SK-N-SH treated with all-trans-retinoic acid at 6 μM for 48 hours (cell line): ENCODE results near the gene NRXN2.

Experiments
- ATAC-seq: fragments of 200-7000 bp; cut with Tn5 transposase; 3 replicates; pipeline ENCODE4 v1.9.1; 2020; ENCODE audit warnings: mild to moderate bottlenecking, moderate library complexity
- ARNTL ChIP-seq: fragments of 450-650 bp; formaldehyde crosslinking; IDR thresholded peaks from 2 replicates; pipeline ENCODE4 v1.5.0; 2020; ENCODE audit warnings: low read depth, mild to moderate bottlenecking, moderate library complexity, borderline replicate concordance
- BACH2 ChIP-seq: fragments of 250-450 bp; sonication (Bioruptor Pico); IDR thresholded peaks from 2 replicates; pipeline ENCODE4 v1.9.0; 2021; ENCODE audit warnings: mild to moderate bottlenecking, borderline replicate concordance
- CSDC2 ChIP-seq: fragments of 250-450 bp; sonication (Bioruptor Pico); IDR thresholded peaks from 2 replicates; pipeline ENCODE4 v1.5.0; 2020; ENCODE audit warnings: mild to moderate bottlenecking, moderate library complexity
- CSRNP3 ChIP-seq: fragments of 250-450 bp; sonication (Bioruptor Pico); IDR thresholded peaks from 2 replicates; pipeline ENCODE4 v1.5.1; 2021; ENCODE audit warnings: mild to moderate bottlenecking, moderate library complexity
- ESRRG ChIP-seq: fragments of 250-450 bp; sonication (Bioruptor Pico); IDR thresholded peaks from 2 replicates; pipeline ENCODE4 v1.6.1; 2021; ENCODE audit warnings: mild to moderate bottlenecking
- GLIS3 ChIP-seq: fragments of 250-450 bp; sonication (Bioruptor Pico); IDR thresholded peaks from 2 replicates; pipeline ENCODE4 v1.5.0; 2020; ENCODE audit warnings: mild to moderate bottlenecking, moderate library complexity
- ISL1 ChIP-seq: fragments of 250-450 bp; sonication (Bioruptor Pico); IDR thresholded peaks from 2 replicates; pipeline ENCODE4 v2.1.2; 2022; ENCODE audit warnings: mild to moderate bottlenecking, moderate library complexity
- OSR1 ChIP-seq: fragments of 250-450 bp; sonication (Bioruptor Pico); IDR thresholded peaks from 2 replicates; pipeline ENCODE4 v1.8.0; 2022; ENCODE audit warnings: moderate library complexity, mild to moderate bottlenecking, inconsistent platforms
- PATZ1 ChIP-seq: fragments of 250-450 bp; sonication (Bioruptor Pico); IDR thresholded peaks from 2 replicates; pipeline ENCODE4 v1.8.0; 2020; ENCODE audit warnings: mild to moderate bottlenecking, moderate library complexity, borderline replicate concordance
- RARB ChIP-seq: fragments of 250-450 bp; sonication (Bioruptor Pico); IDR thresholded peaks from 2 replicates; pipeline ENCODE4 v1.8.0; 2021; ENCODE audit warnings: mild to moderate bottlenecking, moderate library complexity
- SNAI2 ChIP-seq: fragments of 250-450 bp; sonication (Bioruptor Pico); IDR thresholded peaks from 2 replicates; pipeline ENCODE4 v1.5.0; 2020; ENCODE audit warnings: mild to moderate bottlenecking, moderate library complexity
- TCF4 ChIP-seq: fragments of 250-450 bp; sonication (Bioruptor Pico); IDR thresholded peaks from 2 replicates; pipeline ENCODE4 v1.8.0; 2021; ENCODE audit warnings: mild to moderate bottlenecking, moderate library complexity, borderline replicate concordance
- TOX ChIP-seq: fragments of 250-450 bp; sonication (Bioruptor Pico); IDR thresholded peaks from 2 replicates; pipeline ENCODE4 v1.8.0; 2021; ENCODE audit warnings: mild to moderate bottlenecking, moderate library complexity, borderline replicate concordance
- ZC3H10 ChIP-seq: fragments of 250-450 bp; sonication (Bioruptor Pico); IDR thresholded peaks from 2 replicates; pipeline ENCODE4 v1.5.1; 2021; ENCODE audit warnings: mild to moderate bottlenecking, moderate library complexity
- ZFP3 ChIP-seq: fragments of 250-450 bp; sonication (Bioruptor Pico); IDR thresholded peaks from 2 replicates; pipeline ENCODE4 v1.5.0; 2020; ENCODE audit warnings: mild to moderate bottlenecking, moderate library complexity
- ZFP30 ChIP-seq: fragments of 450-650 bp; formaldehyde crosslinking; IDR thresholded peaks from 2 replicates; pipeline ENCODE4 v1.5.0; 2022; ENCODE audit warnings: mild to moderate bottlenecking, moderate library complexity
- ZNF565 ChIP-seq: fragments of 450-650 bp; formaldehyde crosslinking; conservative IDR thresholded peaks from 2 replicates; pipeline ENCODE4 v1.5.0; 2020; ENCODE audit warnings: low read depth, mild to moderate bottlenecking, moderate library complexity
- TF ChIP-seq, protein P1 (sequence below): fragments of 250-450 bp; sonication (Bioruptor Pico); IDR thresholded peaks from 2 replicates; pipeline ENCODE4 v1.8.0; 2021; ENCODE audit warnings: low read depth, mild to moderate bottlenecking, moderate library complexity, borderline replicate concordance
- TF ChIP-seq, protein P2 (sequence below): fragments of 250-450 bp; sonication (Bioruptor Pico); IDR thresholded peaks from 2 replicates; pipeline ENCODE4 v1.5.1; 2020; ENCODE audit warnings: low read depth, mild to moderate bottlenecking, moderate library complexity
- TF ChIP-seq, protein P3 (sequence below): fragments of 250-450 bp; sonication (Bioruptor Pico); IDR thresholded peaks from 2 replicates; pipeline ENCODE4 v1.5.0; 2020; ENCODE audit warnings: mild to moderate bottlenecking, moderate library complexity

The NRXN2 gene

GRCh38 chr11:64622681-64623080, 100.3 kb downstream of the NRXN2 start:
- TF ChIP-seq CSDC2 (no peak), CSRNP3 (CRISPR knock-in tag) (no peak), ESRRG (no peak), ISL1 (CRISPR knock-in tag) (no peak), PATZ1 (no peak), TCF4 (CRISPR knock-in tag) (no peak), ZFP3 (no peak), ZFP30 (no peak), ZNF565 (CRISPR knock-in tag) (no peak), RARB (CRISPR knock-in tag) (no peak), TOX (CRISPR knock-in tag) (no peak), ZC3H10 (no peak), SNAI2 (CRISPR knock-in tag) (no peak)
- TF ChIP-seq, protein P1, sequence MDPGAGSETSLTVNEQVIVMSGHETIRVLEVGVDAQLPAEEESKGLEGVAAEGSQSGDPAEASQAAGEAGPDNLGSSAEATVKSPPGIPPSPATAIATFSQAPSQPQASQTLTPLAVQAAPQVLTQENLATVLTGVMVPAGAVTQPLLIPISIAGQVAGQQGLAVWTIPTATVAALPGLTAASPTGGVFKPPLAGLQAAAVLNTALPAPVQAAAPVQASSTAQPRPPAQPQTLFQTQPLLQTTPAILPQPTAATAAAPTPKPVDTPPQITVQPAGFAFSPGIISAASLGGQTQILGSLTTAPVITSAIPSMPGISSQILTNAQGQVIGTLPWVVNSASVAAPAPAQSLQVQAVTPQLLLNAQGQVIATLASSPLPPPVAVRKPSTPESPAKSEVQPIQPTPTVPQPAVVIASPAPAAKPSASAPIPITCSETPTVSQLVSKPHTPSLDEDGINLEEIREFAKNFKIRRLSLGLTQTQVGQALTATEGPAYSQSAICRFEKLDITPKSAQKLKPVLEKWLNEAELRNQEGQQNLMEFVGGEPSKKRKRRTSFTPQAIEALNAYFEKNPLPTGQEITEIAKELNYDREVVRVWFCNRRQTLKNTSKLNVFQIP (CRISPR knock-in tag) = no peak
- TF ChIP-seq, protein P2, sequence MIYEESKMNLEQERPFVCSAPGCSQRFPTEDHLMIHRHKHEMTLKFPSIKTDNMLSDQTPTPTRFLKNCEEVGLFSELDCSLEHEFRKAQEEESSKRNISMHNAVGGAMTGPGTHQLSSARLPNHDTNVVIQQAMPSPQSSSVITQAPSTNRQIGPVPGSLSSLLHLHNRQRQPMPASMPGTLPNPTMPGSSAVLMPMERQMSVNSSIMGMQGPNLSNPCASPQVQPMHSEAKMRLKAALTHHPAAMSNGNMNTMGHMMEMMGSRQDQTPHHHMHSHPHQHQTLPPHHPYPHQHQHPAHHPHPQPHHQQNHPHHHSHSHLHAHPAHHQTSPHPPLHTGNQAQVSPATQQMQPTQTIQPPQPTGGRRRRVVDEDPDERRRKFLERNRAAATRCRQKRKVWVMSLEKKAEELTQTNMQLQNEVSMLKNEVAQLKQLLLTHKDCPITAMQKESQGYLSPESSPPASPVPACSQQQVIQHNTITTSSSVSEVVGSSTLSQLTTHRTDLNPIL (CRISPR knock-in tag) = no peak
- no peak for ATAC-seq

DNA sequence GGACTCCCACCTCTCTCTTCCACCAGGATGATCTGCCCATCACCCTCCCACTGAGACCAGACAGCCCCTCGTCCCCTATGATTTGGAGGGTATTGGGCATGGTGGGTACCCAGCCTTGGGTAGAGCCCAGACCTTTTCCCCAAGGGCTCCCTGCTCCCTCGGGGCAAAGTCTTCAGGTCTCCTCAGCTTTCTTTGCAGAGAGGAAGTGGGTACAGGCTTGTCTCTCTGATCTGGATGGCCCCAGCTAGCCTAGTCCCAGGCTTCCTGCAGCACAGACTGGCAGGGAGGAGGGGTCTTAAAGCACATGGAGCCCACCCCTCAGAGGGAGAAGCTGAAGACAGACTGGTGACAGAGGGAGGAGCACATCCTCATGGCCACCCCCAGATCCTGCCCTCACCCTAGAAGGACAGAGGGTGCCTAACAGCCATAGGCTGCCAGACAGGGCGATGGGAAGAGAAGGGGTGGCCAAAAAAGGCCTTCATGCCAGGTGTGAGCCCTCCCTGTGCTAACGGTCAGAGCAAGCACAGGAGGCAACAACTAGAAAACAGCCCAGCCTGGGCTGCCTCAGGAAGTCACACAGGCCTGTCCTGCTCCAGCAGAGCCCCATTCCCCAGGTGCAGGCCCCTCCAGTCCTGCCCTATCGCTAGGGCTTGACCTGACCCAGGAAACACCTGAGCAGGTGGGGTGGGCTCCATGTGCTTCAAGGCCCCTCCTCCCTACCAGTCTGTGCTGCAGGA, 101.5 kb downstream of the NRXN2 start:
- ATAC-seq = no peak
- TF ChIP-seq ZC3H10 (no peak), RARB (CRISPR knock-in tag) (no peak), ISL1 (CRISPR knock-in tag) (no peak), CSRNP3 (CRISPR knock-in tag) (no peak), CSDC2 (no peak), SNAI2 (CRISPR knock-in tag) (no peak), OSR1 (CRISPR knock-in tag) (no peak), BACH2 (no peak), ARNTL (CRISPR knock-in tag) (no peak), GLIS3 (CRISPR knock-in tag) (no peak)
- TF ChIP-seq, protein P1 (CRISPR knock-in tag) = no peak
- TF ChIP-seq, protein P3, sequence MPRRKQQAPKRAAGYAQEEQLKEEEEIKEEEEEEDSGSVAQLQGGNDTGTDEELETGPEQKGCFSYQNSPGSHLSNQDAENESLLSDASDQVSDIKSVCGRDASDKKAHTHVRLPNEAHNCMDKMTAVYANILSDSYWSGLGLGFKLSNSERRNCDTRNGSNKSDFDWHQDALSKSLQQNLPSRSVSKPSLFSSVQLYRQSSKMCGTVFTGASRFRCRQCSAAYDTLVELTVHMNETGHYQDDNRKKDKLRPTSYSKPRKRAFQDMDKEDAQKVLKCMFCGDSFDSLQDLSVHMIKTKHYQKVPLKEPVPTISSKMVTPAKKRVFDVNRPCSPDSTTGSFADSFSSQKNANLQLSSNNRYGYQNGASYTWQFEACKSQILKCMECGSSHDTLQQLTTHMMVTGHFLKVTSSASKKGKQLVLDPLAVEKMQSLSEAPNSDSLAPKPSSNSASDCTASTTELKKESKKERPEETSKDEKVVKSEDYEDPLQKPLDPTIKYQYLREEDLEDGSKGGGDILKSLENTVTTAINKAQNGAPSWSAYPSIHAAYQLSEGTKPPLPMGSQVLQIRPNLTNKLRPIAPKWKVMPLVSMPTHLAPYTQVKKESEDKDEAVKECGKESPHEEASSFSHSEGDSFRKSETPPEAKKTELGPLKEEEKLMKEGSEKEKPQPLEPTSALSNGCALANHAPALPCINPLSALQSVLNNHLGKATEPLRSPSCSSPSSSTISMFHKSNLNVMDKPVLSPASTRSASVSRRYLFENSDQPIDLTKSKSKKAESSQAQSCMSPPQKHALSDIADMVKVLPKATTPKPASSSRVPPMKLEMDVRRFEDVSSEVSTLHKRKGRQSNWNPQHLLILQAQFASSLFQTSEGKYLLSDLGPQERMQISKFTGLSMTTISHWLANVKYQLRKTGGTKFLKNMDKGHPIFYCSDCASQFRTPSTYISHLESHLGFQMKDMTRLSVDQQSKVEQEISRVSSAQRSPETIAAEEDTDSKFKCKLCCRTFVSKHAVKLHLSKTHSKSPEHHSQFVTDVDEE (CRISPR knock-in tag) = no peak
